ENCODE measurements around the gene FBXL14.

GRCh38 chr12:1610072-1610643 is 15.8 kb upstream of the FBXL14 start:
- TF ChIP-seq BHLHE40 (IDR thresholded peaks at IDR 0.05; ENCODE audit: borderline replicate concordance) (no peak), FOXA1 (IDR thresholded peaks at IDR 0.05) (no peak), ZNF384 (IDR thresholded peaks at IDR 0.05) (no peak), PKNOX1 (IDR thresholded peaks at IDR 0.05) (no peak), TARDBP (IDR thresholded peaks at IDR 0.05) (no peak), SUZ12 (IDR thresholded peaks at IDR 0.05) (no peak), CTBP1 (IDR thresholded peaks at IDR 0.05; ENCODE audit: borderline replicate concordance) (no peak), ELF4 (IDR thresholded peaks at IDR 0.05) (no peak), FOXK2 (IDR thresholded peaks at IDR 0.05) (no peak), FOXM1 (IDR thresholded peaks at IDR 0.05; ENCODE audit: borderline replicate concordance) (no peak), ARNT (IDR thresholded peaks at IDR 0.05) (no peak), HDGF (IDR thresholded peaks at IDR 0.05; ENCODE audit: borderline replicate concordance) (no peak)

Measured in HEK293T (cell line).